NCI-H524 treated with DMSO at 0.1 percent for 48 hours (cell line): ENCODE data around the gene SH3BGRL.

Experiments used
- DNase-seq: peaks from one replicate; lab custom pipeline; 2025; lab: John Stamatoyannopoulos, UW

Gene SH3BGRL

GRCh38 chrX:81201671-81202455, at the start of gene SH3BGRL, which contains the start of gene HMGN5:
SH3BGRL (plus strand) TSS chrX:81202102; CDS start chrX:81202201, 99 bp downstream.
HMGN5 (minus strand) TSS chrX:81201913; CDS start chrX:81121549, 80,364 bp downstream.
- no peak for DNase-seq

GRCh38 chrX:81168391-81168790, 33.5 kb upstream of the SH3BGRL start:
- DNase-seq = no peak

- DNase-seq = no peak
These were observed 27.6 kb upstream of the SH3BGRL start for GRCh38 chrX:81174286-81174685.

GRCh38 chrX:81195259-81195658, 6.6 kb upstream of the SH3BGRL start:
- DNase-seq = no peak

- peak; percentile 19 for DNase-seq
These were observed 6.2 kb upstream of the SH3BGRL start for GRCh38 chrX:81195712-81196111.

- no peak for DNase-seq
These were observed 831 bp upstream of the SH3BGRL start for GRCh38 chrX:81201071-81201470.

GRCh38 chrX:81202456-81202819, 536 bp downstream of the SH3BGRL start:
- no peak for DNase-seq

- no peak for DNase-seq
These were observed 1.0 kb downstream of the SH3BGRL start for GRCh38 chrX:81202943-81203342.

- DNase-seq = no peak
These were observed 3.6 kb downstream of the SH3BGRL start for GRCh38 chrX:81205551-81205950.

GRCh38 chrX:81206476-81206875, 4.6 kb downstream of the SH3BGRL start:
- no peak for DNase-seq

GRCh38 chrX:81208916-81209315, 7.0 kb downstream of the SH3BGRL start:
- DNase-seq = no peak

GRCh38 chrX:81215685-81216084, 13.8 kb downstream of the SH3BGRL start:
- no peak for DNase-seq

- no peak for DNase-seq
These were observed 27.3 kb downstream of the SH3BGRL start for GRCh38 chrX:81229229-81229628.

GRCh38 chrX:81229901-81230300, 28.0 kb downstream of the SH3BGRL start:
- no peak for DNase-seq

- DNase-seq = no peak
These were observed 29.6 kb downstream of the SH3BGRL start for GRCh38 chrX:81231476-81231875.

- DNase-seq = no peak
These were observed 30.3 kb downstream of the SH3BGRL start for GRCh38 chrX:81232218-81232617.

GRCh38 chrX:81237516-81237915, 35.6 kb downstream of the SH3BGRL start:
- DNase-seq = no peak

- DNase-seq = no peak
These were observed 36.3 kb downstream of the SH3BGRL start for GRCh38 chrX:81238166-81238565.

GRCh38 chrX:81240701-81241331, 38.9 kb downstream of the SH3BGRL start:
- no peak for DNase-seq

GRCh38 chrX:81241753-81242152, 39.9 kb downstream of the SH3BGRL start:
- no peak for DNase-seq

GRCh38 chrX:81255876-81256275, 54.0 kb downstream of the SH3BGRL start:
- DNase-seq = no peak

GRCh38 chrX:81257817-81258216, 55.9 kb downstream of the SH3BGRL start:
- DNase-seq = no peak

GRCh38 chrX:81259020-81259713, 57.3 kb downstream of the SH3BGRL start:
- no peak for DNase-seq
